Activated B cell treated with CpG ODN at 0.5 μM for 24 hours (primary cell): ENCODE measurements around the gene DPP8. TPM values are rescaled to one million over a fixed set of nuclear protein-coding genes. Genes with fewer than 3 reads are reported as not detected.
"Not testable (repeated sequence)": the region's sequence is repeated elsewhere in the genome, so short reads cannot be mapped to it uniquely, and the experiment has no call there.

Source experiments
- ATAC-seq: fragments of 200-7000 bp; cut with Tn5 transposase; one replicate; pipeline ENCODE4 v1.10.0; 2021; ENCODE audit warnings: low read depth, mild to moderate bottlenecking, moderate library complexity
- CTCF ChIA-PET: fragments of 350-600 bp; sonication (Branson Sonifier 250); formaldehyde crosslinking; loops from one replicate; lab custom pipeline; 2021; ENCODE audit warnings: antibody characterized with exemption; lab: Charles Lee
- POLR2A ChIA-PET: fragments of 350-600 bp; sonication (Branson Sonifier 250); formaldehyde crosslinking; loops from one replicate; lab custom pipeline; 2021; ENCODE audit warnings: antibody characterized with exemption; lab: Charles Lee
- DNase-seq: peaks from one replicate; pipeline ENCODE4 v3.0.0; 2022
- H3K27ac Mint-ChIP-seq: one replicate; pipeline ENCODE4 v1.8.0; 2020; ENCODE audit warnings: mixed read lengths
- H3K27me3 Mint-ChIP-seq: one replicate; pipeline ENCODE4 v1.8.0; 2021; ENCODE audit warnings: mixed read lengths
- H3K36me3 Mint-ChIP-seq: one replicate; pipeline ENCODE4 v1.8.0; 2021; ENCODE audit warnings: low read depth, mixed read lengths
- H3K4me1 Mint-ChIP-seq: one replicate; pipeline ENCODE4 v1.8.0; 2021; ENCODE audit warnings: mixed read lengths
- H3K4me3 Mint-ChIP-seq: one replicate; pipeline ENCODE4 v1.8.0; 2020; ENCODE audit warnings: mild to moderate bottlenecking, mixed read lengths
- H3K9me3 Mint-ChIP-seq: one replicate; pipeline ENCODE4 v1.8.0; 2020; ENCODE audit warnings: mixed read lengths
- intact Hi-C: fragments of 100-400 bp; cut with micrococcal nuclease; formaldehyde crosslinking; loops from one replicate; pipeline ENCODE4 v1.15.1; 2024
- total RNA-seq: library from RNA; stranded (reverse); gene quantifications from 2 replicates; pipeline ENCODE4 v1.2.3, GENCODE V29; 2022
- TF ChIP-seq, protein P1 (sequence below): fragments of 200-600 bp; IDR thresholded peaks from one replicate; pipeline ENCODE4 v1.8.0; 2022; ENCODE audit warnings: antibody characterized with exemption, mild to moderate bottlenecking

The DPP8 gene
- total RNA-seq, 1 donor from 2014 or later: 52.2 TPM

DNA sequence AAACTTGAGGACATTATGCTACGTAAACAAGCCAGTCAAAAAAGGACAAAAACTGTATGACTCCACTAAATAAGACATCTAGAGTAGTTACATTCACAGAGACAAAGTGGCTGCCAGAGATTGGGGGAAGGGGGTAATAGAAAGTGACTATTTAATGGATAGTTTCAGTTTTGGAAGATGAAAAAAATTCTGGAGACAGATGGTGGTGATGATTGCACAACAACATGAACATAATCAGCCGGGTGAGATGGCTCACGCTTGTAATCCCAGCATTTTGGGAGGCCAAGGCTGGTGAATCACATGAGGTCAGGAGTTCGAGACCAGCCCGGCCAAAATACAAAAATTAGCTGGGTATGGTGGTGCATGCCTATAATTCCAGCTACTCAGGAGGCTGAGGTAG is 40.6 kb downstream of the DPP8 start:
- TF ChIP-seq, protein P1, sequence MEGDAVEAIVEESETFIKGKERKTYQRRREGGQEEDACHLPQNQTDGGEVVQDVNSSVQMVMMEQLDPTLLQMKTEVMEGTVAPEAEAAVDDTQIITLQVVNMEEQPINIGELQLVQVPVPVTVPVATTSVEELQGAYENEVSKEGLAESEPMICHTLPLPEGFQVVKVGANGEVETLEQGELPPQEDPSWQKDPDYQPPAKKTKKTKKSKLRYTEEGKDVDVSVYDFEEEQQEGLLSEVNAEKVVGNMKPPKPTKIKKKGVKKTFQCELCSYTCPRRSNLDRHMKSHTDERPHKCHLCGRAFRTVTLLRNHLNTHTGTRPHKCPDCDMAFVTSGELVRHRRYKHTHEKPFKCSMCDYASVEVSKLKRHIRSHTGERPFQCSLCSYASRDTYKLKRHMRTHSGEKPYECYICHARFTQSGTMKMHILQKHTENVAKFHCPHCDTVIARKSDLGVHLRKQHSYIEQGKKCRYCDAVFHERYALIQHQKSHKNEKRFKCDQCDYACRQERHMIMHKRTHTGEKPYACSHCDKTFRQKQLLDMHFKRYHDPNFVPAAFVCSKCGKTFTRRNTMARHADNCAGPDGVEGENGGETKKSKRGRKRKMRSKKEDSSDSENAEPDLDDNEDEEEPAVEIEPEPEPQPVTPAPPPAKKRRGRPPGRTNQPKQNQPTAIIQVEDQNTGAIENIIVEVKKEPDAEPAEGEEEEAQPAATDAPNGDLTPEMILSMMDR: no peak
- Mint-ChIP-seq H3K27me3 (no peaks in the 10 kb centered on the region), H3K27ac (no peak overlapping the region), H3K4me1 (no peaks in the 10 kb centered on the region), H3K4me3 (no peak overlapping the region), H3K9me3 (no peaks in the 10 kb centered on the region), H3K36me3 (peaks cover 68% of the 10 kb centered on the region)
- DNase-seq: no peak
- CTCF ChIA-PET: no interaction called here
- no peak for ATAC-seq
- POLR2A ChIA-PET: no interaction called here
- intact Hi-C loops: no loop called here

DNA sequence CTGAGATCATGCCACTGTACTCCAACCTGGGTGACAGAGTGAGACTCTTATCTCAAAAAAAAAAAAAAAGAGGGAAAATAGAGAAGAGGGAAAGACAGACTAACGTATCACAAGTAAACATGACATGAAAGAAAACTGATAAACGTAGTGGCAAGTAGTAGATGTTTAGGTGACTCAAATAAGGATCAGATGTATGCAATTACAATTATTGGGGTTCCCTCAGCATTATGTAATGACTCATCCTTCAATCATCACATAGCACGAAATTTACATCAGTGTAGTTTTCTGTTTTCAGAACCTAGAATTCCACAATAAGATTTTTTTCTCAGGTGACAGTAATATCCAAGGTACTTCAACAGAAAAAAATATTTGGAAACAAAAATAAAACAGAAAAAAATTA is 46.6 kb downstream of the DPP8 start:
- TF ChIP-seq, protein P1: no peak
- ChIA-PET POLR2A (no interaction called here), CTCF (no interaction called here)
- DNase-seq (no peak), ATAC-seq (no peak)
- H3K27ac Mint-ChIP-seq: no peak overlapping the region
- no peaks in the 10 kb centered on the region for H3K9me3 Mint-ChIP-seq
- H3K36me3 Mint-ChIP-seq: peaks cover 75% of the 10 kb centered on the region
- intact Hi-C loops: no loop called here
- H3K4me3 Mint-ChIP-seq: no peak overlapping the region
- H3K4me1 Mint-ChIP-seq: no peaks in the 10 kb centered on the region
- no peaks in the 10 kb centered on the region for H3K27me3 Mint-ChIP-seq

DNA sequence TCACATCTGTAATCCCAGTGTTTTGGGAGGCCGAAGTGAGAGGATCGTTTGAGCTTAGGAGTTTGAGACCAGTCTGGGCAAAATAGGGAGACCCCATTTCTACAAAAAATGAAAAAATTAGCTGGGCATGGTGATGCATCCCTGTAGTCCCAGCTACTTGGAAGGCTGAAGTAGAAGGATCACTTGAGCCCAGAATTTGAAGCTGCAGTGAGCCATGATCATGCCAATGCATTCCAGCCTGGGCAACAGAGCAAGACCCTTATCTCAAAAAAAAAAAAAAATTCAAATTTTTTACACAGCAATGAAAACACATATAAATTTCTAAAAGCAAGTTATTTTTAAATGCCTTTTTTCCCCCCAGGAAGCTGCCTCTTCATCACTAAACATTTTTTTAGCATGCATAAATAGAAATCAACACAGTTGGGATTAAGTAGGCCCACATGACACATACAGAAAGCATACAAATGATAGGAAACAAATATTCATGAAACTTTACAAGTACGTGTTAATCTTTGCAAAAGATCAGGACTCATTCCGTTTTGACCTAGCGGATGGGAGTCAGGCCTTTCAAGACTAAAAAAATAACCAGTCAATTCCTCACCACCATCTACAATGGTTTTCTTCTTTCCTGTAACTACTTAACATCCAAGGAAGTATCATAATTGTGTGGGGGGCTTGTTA is 49.1 kb downstream of the DPP8 start:
- peaks cover 75% of the 10 kb centered on the region for H3K36me3 Mint-ChIP-seq
- POLR2A ChIA-PET: no interaction called here

DNA sequence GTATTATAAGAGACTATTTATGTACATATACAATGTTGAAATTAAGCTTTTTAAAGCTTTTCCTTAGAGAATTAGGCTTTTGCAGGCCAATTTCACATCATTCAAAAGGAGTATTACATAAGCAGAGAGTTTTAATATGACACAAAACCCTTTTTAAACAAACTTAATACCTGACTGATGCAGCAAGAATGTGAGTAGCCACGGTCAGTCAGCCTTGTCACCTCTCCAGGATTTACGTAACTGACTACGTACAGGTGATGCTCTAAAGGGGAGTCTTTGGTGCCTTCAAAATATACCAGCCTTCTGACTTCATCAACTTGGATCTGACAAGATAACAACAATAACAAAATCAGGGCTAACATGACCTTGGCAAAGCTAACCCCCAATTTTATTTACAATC is 50.6 kb downstream of the DPP8 start:
- no peak for DNase-seq
- Mint-ChIP-seq H3K4me3 (no peak overlapping the region), H3K4me1 (no peaks in the 10 kb centered on the region), H3K36me3 (peaks cover 74% of the 10 kb centered on the region), H3K9me3 (no peaks in the 10 kb centered on the region), H3K27me3 (no peaks in the 10 kb centered on the region), H3K27ac (no peak overlapping the region)
- intact Hi-C loops: no loop called here
- TF ChIP-seq, protein P1: no peak
- POLR2A ChIA-PET: no interaction called here
- ATAC-seq: no peak
- CTCF ChIA-PET: no interaction called here

More for the DNA sequence above, 49.1 kb downstream of the DPP8 start:
- CTCF ChIA-PET: no interaction called here
- Mint-ChIP-seq H3K9me3 (no peaks in the 10 kb centered on the region), H3K27me3 (no peaks in the 10 kb centered on the region), H3K27ac (no peak overlapping the region), H3K4me1 (no peaks in the 10 kb centered on the region), H3K4me3 (no peak overlapping the region)
- DNase-seq (no peak), ATAC-seq (no peak)
- TF ChIP-seq, protein P1: no peak
- intact Hi-C loops: no loop called here

DNA sequence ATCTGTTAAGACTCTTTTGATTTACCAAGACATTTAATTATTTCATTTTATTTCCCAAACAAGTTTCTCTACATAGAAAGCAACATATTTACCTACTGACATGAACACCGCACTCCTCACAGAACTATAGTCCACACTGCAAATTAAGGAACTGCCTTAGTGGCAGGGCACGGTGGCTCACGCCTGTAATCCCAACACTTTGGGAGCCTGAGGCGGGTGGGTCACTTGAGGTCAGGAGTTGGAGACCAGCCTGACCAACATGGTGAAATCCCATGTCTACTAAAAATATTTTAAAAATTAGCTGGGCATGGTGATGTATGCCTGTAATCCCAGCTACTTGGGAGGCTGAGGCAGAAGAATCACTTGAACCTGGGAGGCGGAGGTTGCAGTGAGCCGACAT is 54.4 kb downstream of the DPP8 start:
- POLR2A ChIA-PET, H3K27me3 Mint-ChIP-seq, H3K4me3 Mint-ChIP-seq, H3K27ac Mint-ChIP-seq, ATAC-seq, DNase-seq, H3K9me3 Mint-ChIP-seq, CTCF ChIA-PET, intact Hi-C loops, H3K4me1 Mint-ChIP-seq: not testable (repeated sequence)
- peaks cover 83% of the 10 kb centered on the region for H3K36me3 Mint-ChIP-seq
